HCT116 (cell line): ENCODE measurements around the gene AS3MT.

Experiments
- CEBPB ChIP-seq: IDR thresholded peaks from 2 replicates; pipeline ENCODE4 v1.6.1; 2012; ENCODE audit warnings: low read depth
- CTCF ChIP-seq, 3 experiments: fragments of 200-600 bp in 1 of 3; sonication (generic) in 1 of 3; IDR thresholded peaks in 2 of 3; conservative IDR thresholded peaks in 1 of 3; 2 replicates each; pipeline ENCODE4 v1.5.1; 2012 to 2017; ENCODE audit warnings: low read depth in 2 of 3, low read length in 2 of 3, antibody characterized with exemption in 1 of 3, borderline replicate concordance in 1 of 3, control low read depth in 1 of 3, mild to moderate bottlenecking in 1 of 3, mixed read lengths in 1 of 3, mixed run types in 1 of 3, moderate library complexity in 1 of 3; ENCODE audit not compliant: insufficient read depth in 1 of 3
- EZH2 ChIP-seq: fragments of 200-600 bp; sonication (generic); IDR thresholded peaks from 2 replicates; pipeline ENCODE4 v1.6.1; 2017; ENCODE audit warnings: antibody characterized with exemption, mixed run types
- EZH2phosphoT487 ChIP-seq: fragments of 200-600 bp; IDR thresholded peaks from 2 replicates; pipeline ENCODE4 v1.6.1; 2018; ENCODE audit warnings: antibody characterized with exemption, borderline replicate concordance
- JUND ChIP-seq: IDR thresholded peaks from 2 replicates; pipeline ENCODE4 v1.6.1; 2012
- POLR2A ChIP-seq: IDR thresholded peaks from 2 replicates; pipeline ENCODE4 v1.7.0; 2011; ENCODE audit warnings: borderline replicate concordance; ENCODE audit not compliant: insufficient read depth, insufficient read length; ENCODE audit errors: extremely low read depth
- POLR2AphosphoS5 ChIP-seq: IDR thresholded peaks from 2 replicates; pipeline ENCODE4 v1.6.1; 2011; ENCODE audit warnings: mild to moderate bottlenecking, low read depth, low read length, moderate library complexity
- SIN3A ChIP-seq: IDR thresholded peaks from 2 replicates; pipeline ENCODE4 v1.6.1; 2012; ENCODE audit warnings: low read depth
- SP1 ChIP-seq: IDR thresholded peaks from 2 replicates; pipeline ENCODE4 v1.6.1; 2012; ENCODE audit warnings: low read depth
- SRF ChIP-seq: IDR thresholded peaks from 2 replicates; pipeline ENCODE4 v1.6.1; 2012; ENCODE audit warnings: low read depth
- TCF7L2 ChIP-seq: IDR thresholded peaks from 2 replicates; pipeline ENCODE4 v1.7.0; 2011; ENCODE audit warnings: borderline replicate concordance, inconsistent platforms; ENCODE audit not compliant: insufficient read depth, insufficient read length; ENCODE audit errors: extremely low read depth

DNA sequence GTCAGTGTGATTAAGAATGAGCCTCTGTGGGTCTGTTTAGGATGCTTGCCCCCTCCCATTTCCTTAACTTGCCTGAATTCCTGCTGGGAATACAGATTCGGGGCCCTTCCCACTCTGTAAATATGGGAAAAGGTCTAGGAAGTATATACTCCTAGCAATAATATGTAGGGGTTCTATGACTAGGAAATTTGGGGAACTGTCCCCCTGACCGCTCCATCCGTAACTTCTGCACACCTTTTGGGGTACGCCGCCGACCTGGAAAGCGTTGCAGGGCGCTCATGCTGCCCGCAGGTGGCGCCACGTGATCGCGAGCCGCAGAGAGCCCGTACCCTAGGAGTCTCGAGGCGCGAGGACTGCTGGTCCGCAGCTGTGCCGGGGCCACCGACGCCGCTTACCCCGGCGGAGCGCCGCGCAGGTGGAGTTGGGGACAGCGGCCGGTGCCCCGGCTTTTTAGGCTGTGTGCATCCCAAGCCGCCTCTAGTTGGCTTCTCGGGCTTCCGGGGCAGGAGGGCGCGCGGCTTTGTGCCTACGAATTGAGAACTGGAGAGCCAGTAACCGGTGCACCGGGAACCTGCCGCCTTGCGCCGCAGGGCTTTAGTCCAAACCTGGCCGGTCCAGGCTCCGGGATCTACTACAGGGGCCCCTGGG is 48.2 kb downstream of the AS3MT start:
- TF ChIP-seq SIN3A (no peak), POLR2AphosphoS5 (no peak), CTCF (IDR thresholded peaks at IDR 0.05 in 2 of 3, conservative IDR thresholded peaks at IDR 0.05 in 1 of 3; ENCODE audit: borderline replicate concordance in 1 of 3, insufficient read depth in 1 of 3, low read depth in 2 of 3, low read length in 2 of 3) (peak in 2 of 3 experiments; percentile 98 to 100; a peak in 4 of 6 replicates), JUND (no peak), EZH2phosphoT487 (no peak), CEBPB (no peak), SP1 (no peak), POLR2A (no peak), SRF (no peak), EZH2 (no peak), TCF7L2 (no peak)
